ENCODE results near the gene AFF2. TPM values are rescaled to one million over a fixed set of nuclear protein-coding genes. Genes with fewer than 3 reads are reported as not detected.
"Not testable (repeated sequence)": the region's sequence is repeated elsewhere in the genome, so short reads cannot be mapped to it uniquely, and the experiment has no call there.

The AFF2 gene
- total RNA-seq, 5 donors from 2014 or later (not counting 1 experiment from before 2014, with no cell fraction given), result 0.95 to 4.1 (median 2.3) TPM

GRCh38 chrX:148664995-148665394 is 164.6 kb downstream of the AFF2 start:
- H3K9me3 Mint-ChIP-seq, result peaks cover 12 to 17% (median 13%) of the 10 kb centered on the region in 3 donors
- Histone ChIP-seq H3K9me3 (no peaks in the 10 kb centered on the region), H3K4me1 (ENCODE audit: control insufficient read depth in 1 of 2, extremely low read depth in 1 of 2, insufficient read depth in 2 of 2, low read length in 2 of 2) (no peaks in the 10 kb centered on the region), H3K36me3 (ENCODE audit: control insufficient read depth in 2 of 2, extremely low read depth in 1 of 2, insufficient read depth in 1 of 2, low read length in 1 of 2) (no peaks in the 10 kb centered on the region), H3K27ac (ENCODE audit: low read length) (no peak overlapping the region), H3K4me3 (ENCODE audit: control insufficient read depth in 1 of 2, extremely low read depth in 1 of 2, low read length in 1 of 2) (no peak overlapping the region), H3K27me3 (replicated peaks in 1 of 2; ENCODE audit: control insufficient read depth in 2 of 2, extremely low read depth in 1 of 2, insufficient read depth in 2 of 2, low read length in 1 of 2) (no peaks in the 10 kb centered on the region)
- no peak for DNase-seq
- CTCF ChIA-PET, result no interaction called here
- peaks cover 0 to 19% of the 10 kb centered on the region in 2 donors for H3K27me3 Mint-ChIP-seq
- H3K27ac Mint-ChIP-seq, result no peak overlapping the region
- H3K4me1 Mint-ChIP-seq, result no peaks in the 10 kb centered on the region
- H3K4me3 Mint-ChIP-seq, result no peak overlapping the region
- no peaks in the 10 kb centered on the region for H3K36me3 Mint-ChIP-seq
- POLR2A ChIA-PET, result no interaction called here
- no CpG with 5 or more reads among the region's 3 CpGs for WGBS (ENCODE audit: insufficient coverage)
- ATAC-seq (replicated peaks in 1 of 4), result no peak

GRCh38 chrX:148669175-148669574 is 168.8 kb downstream of the AFF2 start:
- H3K27me3 ChIP-seq (replicated peaks in 1 of 2; ENCODE audit: control insufficient read depth in 2 of 2, extremely low read depth in 1 of 2, insufficient read depth in 2 of 2, low read length in 1 of 2); ATAC-seq (replicated peaks in 1 of 4); H3K4me1 ChIP-seq (ENCODE audit: control insufficient read depth in 1 of 2, extremely low read depth in 1 of 2, insufficient read depth in 2 of 2, low read length in 2 of 2); H3K27me3 Mint-ChIP-seq; H3K36me3 ChIP-seq (ENCODE audit: control insufficient read depth in 2 of 2, extremely low read depth in 1 of 2, insufficient read depth in 1 of 2, low read length in 1 of 2); H3K4me1 Mint-ChIP-seq; POLR2A ChIA-PET; H3K4me3 ChIP-seq (ENCODE audit: control insufficient read depth in 1 of 2, extremely low read depth in 1 of 2, low read length in 1 of 2); DNase-seq; H3K4me3 Mint-ChIP-seq; H3K27ac Mint-ChIP-seq; H3K27ac ChIP-seq (ENCODE audit: low read length); H3K36me3 Mint-ChIP-seq; CTCF ChIA-PET; H3K9me3 ChIP-seq: not testable (repeated sequence)
- no CpG with 5 or more reads among the region's 3 CpGs for WGBS (ENCODE audit: insufficient coverage)
- H3K9me3 Mint-ChIP-seq, result peaks cover 14 to 23% (median 15%) of the 10 kb centered on the region in 3 donors

GRCh38 chrX:148670277-148670676 is 169.9 kb downstream of the AFF2 start:
- CTCF ChIA-PET, result interaction anchor here in 1 of 2 donors (0.6 kb wide), 1 partner anchor 180 kb away, joined by 5 read pairs; no protein-coding TSS in a partner anchor
- 78% methylated on average over 1 of the region's 3 CpGs for WGBS (ENCODE audit: insufficient coverage)
- no peak overlapping the region for H3K4me3 ChIP-seq (ENCODE audit: control insufficient read depth in 1 of 2, extremely low read depth in 1 of 2, low read length in 1 of 2)
- POLR2A ChIA-PET, result no interaction called here
- no peaks in the 10 kb centered on the region for H3K9me3 ChIP-seq
- DNase-seq (no peak), ATAC-seq (replicated peaks in 1 of 4) (no peak)
- Mint-ChIP-seq H3K27ac (no peak overlapping the region), H3K9me3 (peaks cover 14 to 20% (median 15%) of the 10 kb centered on the region in 3 donors), H3K4me3 (no peak overlapping the region), H3K27me3 (peaks cover 0 to 2% of the 10 kb centered on the region in 2 donors), H3K36me3 (no peaks in the 10 kb centered on the region), H3K4me1 (no peaks in the 10 kb centered on the region)
- no peak overlapping the region for H3K27ac ChIP-seq (ENCODE audit: low read length)
- H3K4me1 ChIP-seq (ENCODE audit: control insufficient read depth in 1 of 2, extremely low read depth in 1 of 2, insufficient read depth in 2 of 2, low read length in 2 of 2), result no peaks in the 10 kb centered on the region
- no peaks in the 10 kb centered on the region for H3K27me3 ChIP-seq (replicated peaks in 1 of 2; ENCODE audit: control insufficient read depth in 2 of 2, extremely low read depth in 1 of 2, insufficient read depth in 2 of 2, low read length in 1 of 2)
- no peaks in the 10 kb centered on the region for H3K36me3 ChIP-seq (ENCODE audit: control insufficient read depth in 2 of 2, extremely low read depth in 1 of 2, insufficient read depth in 1 of 2, low read length in 1 of 2)

- ChIA-PET CTCF (no interaction called here), POLR2A (no interaction called here)
- Mint-ChIP-seq H3K4me1 (no peaks in the 10 kb centered on the region), H3K9me3 (peaks cover 10 to 14% (median 12%) of the 10 kb centered on the region in 3 donors), H3K4me3 (no peak overlapping the region), H3K27me3 (no peaks in the 10 kb centered on the region), H3K36me3 (no peaks in the 10 kb centered on the region), H3K27ac (no peak overlapping the region)
- Histone ChIP-seq H3K9me3 (no peaks in the 10 kb centered on the region), H3K36me3 (ENCODE audit: control insufficient read depth in 2 of 2, extremely low read depth in 1 of 2, insufficient read depth in 1 of 2, low read length in 1 of 2) (no peaks in the 10 kb centered on the region), H3K27me3 (replicated peaks in 1 of 2; ENCODE audit: control insufficient read depth in 2 of 2, extremely low read depth in 1 of 2, insufficient read depth in 2 of 2, low read length in 1 of 2) (no peaks in the 10 kb centered on the region), H3K27ac (ENCODE audit: low read length) (no peak overlapping the region), H3K4me3 (ENCODE audit: control insufficient read depth in 1 of 2, extremely low read depth in 1 of 2, low read length in 1 of 2) (no peak overlapping the region), H3K4me1 (ENCODE audit: control insufficient read depth in 1 of 2, extremely low read depth in 1 of 2, insufficient read depth in 2 of 2, low read length in 2 of 2) (no peaks in the 10 kb centered on the region)
- no CpG with 5 or more reads among the region's 2 CpGs for WGBS (ENCODE audit: insufficient coverage)
- ATAC-seq (replicated peaks in 1 of 4), result no peak
- no peak for DNase-seq
These were observed 172.1 kb downstream of the AFF2 start for GRCh38 chrX:148672517-148672916.

GRCh38 chrX:148681605-148682004 is 181.2 kb downstream of the AFF2 start:
- H3K9me3 Mint-ChIP-seq, result no peaks in the 10 kb centered on the region
- Histone ChIP-seq H3K36me3 (ENCODE audit: control insufficient read depth in 2 of 2, extremely low read depth in 1 of 2, insufficient read depth in 1 of 2, low read length in 1 of 2) (no peaks in the 10 kb centered on the region), H3K27me3 (replicated peaks in 1 of 2; ENCODE audit: control insufficient read depth in 2 of 2, extremely low read depth in 1 of 2, insufficient read depth in 2 of 2, low read length in 1 of 2) (no peaks in the 10 kb centered on the region), H3K4me1 (ENCODE audit: control insufficient read depth in 1 of 2, extremely low read depth in 1 of 2, insufficient read depth in 2 of 2, low read length in 2 of 2) (no peaks in the 10 kb centered on the region), H3K27ac (ENCODE audit: low read length) (no peak overlapping the region), H3K4me3 (ENCODE audit: control insufficient read depth in 1 of 2, extremely low read depth in 1 of 2, low read length in 1 of 2) (no peak overlapping the region), H3K9me3 (no peaks in the 10 kb centered on the region)
- no peak for DNase-seq
- ChIA-PET POLR2A (no interaction called here), CTCF (no interaction called here)
- no peak for ATAC-seq (replicated peaks in 1 of 4)
- no peak overlapping the region for H3K4me3 Mint-ChIP-seq
- peaks cover 0 to 4% of the 10 kb centered on the region in 2 donors for H3K27me3 Mint-ChIP-seq
- H3K36me3 Mint-ChIP-seq, result no peaks in the 10 kb centered on the region
- no CpG with 5 or more reads among the region's 1 CpG for WGBS (ENCODE audit: insufficient coverage)
- no peak overlapping the region for H3K27ac Mint-ChIP-seq
- H3K4me1 Mint-ChIP-seq, result no peaks in the 10 kb centered on the region

GRCh38 chrX:148682206-148682605 is 181.8 kb downstream of the AFF2 start:
- Histone ChIP-seq H3K4me1 (ENCODE audit: control insufficient read depth in 1 of 2, extremely low read depth in 1 of 2, insufficient read depth in 2 of 2, low read length in 2 of 2) (no peaks in the 10 kb centered on the region), H3K27ac (ENCODE audit: low read length) (no peak overlapping the region), H3K9me3 (no peaks in the 10 kb centered on the region), H3K36me3 (ENCODE audit: control insufficient read depth in 2 of 2, extremely low read depth in 1 of 2, insufficient read depth in 1 of 2, low read length in 1 of 2) (no peaks in the 10 kb centered on the region), H3K4me3 (ENCODE audit: control insufficient read depth in 1 of 2, extremely low read depth in 1 of 2, low read length in 1 of 2) (no peak overlapping the region), H3K27me3 (replicated peaks in 1 of 2; ENCODE audit: control insufficient read depth in 2 of 2, extremely low read depth in 1 of 2, insufficient read depth in 2 of 2, low read length in 1 of 2) (no peaks in the 10 kb centered on the region)
- Mint-ChIP-seq H3K27ac (no peak overlapping the region), H3K9me3 (no peaks in the 10 kb centered on the region), H3K36me3 (no peaks in the 10 kb centered on the region), H3K27me3 (peaks cover 0 to 4% of the 10 kb centered on the region in 2 donors), H3K4me3 (no peak overlapping the region), H3K4me1 (no peaks in the 10 kb centered on the region)
- ChIA-PET POLR2A (no interaction called here), CTCF (no interaction called here)
- ATAC-seq (replicated peaks in 1 of 4), result no peak
- WGBS (ENCODE audit: insufficient coverage), result 95% methylated on average over 3 of the region's 4 CpGs
- DNase-seq, result no peak

GRCh38 chrX:148691456-148691855 is 191.0 kb downstream of the AFF2 start:
- ChIA-PET POLR2A (no interaction called here), CTCF (no interaction called here)
- ATAC-seq (replicated peaks in 1 of 4) (no peak), DNase-seq (no peak)
- H3K27ac Mint-ChIP-seq, result no peak overlapping the region
- Histone ChIP-seq H3K36me3 (ENCODE audit: control insufficient read depth in 2 of 2, extremely low read depth in 1 of 2, insufficient read depth in 1 of 2, low read length in 1 of 2) (no peaks in the 10 kb centered on the region), H3K27ac (ENCODE audit: low read length) (no peak overlapping the region), H3K27me3 (replicated peaks in 1 of 2; ENCODE audit: control insufficient read depth in 2 of 2, extremely low read depth in 1 of 2, insufficient read depth in 2 of 2, low read length in 1 of 2) (no peaks in the 10 kb centered on the region), H3K9me3 (no peaks in the 10 kb centered on the region), H3K4me3 (ENCODE audit: control insufficient read depth in 1 of 2, extremely low read depth in 1 of 2, low read length in 1 of 2) (no peak overlapping the region), H3K4me1 (ENCODE audit: control insufficient read depth in 1 of 2, extremely low read depth in 1 of 2, insufficient read depth in 2 of 2, low read length in 2 of 2) (no peaks in the 10 kb centered on the region)
- H3K4me3 Mint-ChIP-seq, result no peak overlapping the region
- no peaks in the 10 kb centered on the region for H3K9me3 Mint-ChIP-seq
- no peaks in the 10 kb centered on the region for H3K4me1 Mint-ChIP-seq
- H3K36me3 Mint-ChIP-seq, result no peaks in the 10 kb centered on the region
- WGBS (ENCODE audit: insufficient coverage), result 83% methylated on average over 1 of the region's 2 CpGs
- H3K27me3 Mint-ChIP-seq, result peaks cover 0 to 10% of the 10 kb centered on the region in 2 donors

Measured in T-cell (primary cell).